Upper lobe of left lung (tissue), 6 donors: ENCODE data around the gene SLC29A3. TPM values are rescaled to one million over a fixed set of nuclear protein-coding genes. Genes with fewer than 3 reads are reported as not detected.

Source experiments
- ATAC-seq, 2 donors: fragments of 200-7000 bp; cut with Tn5 transposase; one replicate each; pipeline ENCODE4 v1.9.1; 2022; ENCODE audit warnings: mild to moderate bottlenecking in 2 of 2, moderate library complexity in 2 of 2; ENCODE audit not compliant: low FRiP score in 2 of 2
- DNase-seq, 2 donors: peaks; one replicate each; pipeline ENCODE4 v3.0.0-alpha.2; 2019 to 2020
- H3K27ac ChIP-seq, 4 donors: fragments of 200-600 bp; sonication (generic); one replicate each; pipeline ENCODE4 v1.5.1; 2016 to 2019
- H3K27me3 ChIP-seq, 4 donors: fragments of 200-600 bp; sonication (generic); one replicate each; pipeline ENCODE4 v1.5.1; 2017 to 2019
- H3K36me3 ChIP-seq, 4 donors: fragments of 200-600 bp; sonication (generic); one replicate each; pipeline ENCODE4 v1.5.1; 2016 to 2019
- H3K4me1 ChIP-seq, 4 donors: fragments of 200-600 bp; sonication (generic); one replicate each; pipeline ENCODE4 v1.5.1; 2018 to 2019
- H3K4me3 ChIP-seq, 4 donors: fragments of 200-600 bp; sonication (generic); one replicate each; pipeline ENCODE4 v1.5.1; 2017 to 2019; ENCODE audit warnings: mild to moderate bottlenecking in 2 of 4, moderate library complexity in 1 of 4
- H3K9me3 ChIP-seq, 4 donors: fragments of 200-600 bp; sonication (generic); one replicate each; pipeline ENCODE4 v1.5.1; 2018 to 2019
- CTCF ChIP-seq, 6 experiments: fragments of 450-650 bp in 4 of 6; fragments of 200-600 bp in 2 of 6; sonication (generic) in 2 of 6; IDR thresholded peaks; one replicate each; pipeline ENCODE4 v1.5.1; 2016 to 2019; ENCODE audit warnings: antibody characterized with exemption in 6 of 6
- EP300 ChIP-seq, 4 donors: sonication (generic); formaldehyde crosslinking; IDR thresholded peaks; one replicate each; pipeline ENCODE4 v1.5.1; 2017; ENCODE audit warnings: antibody characterized with exemption in 4 of 4, control low read depth in 2 of 4
- POLR2A ChIP-seq, 4 donors: fragments of 450-650 bp; IDR thresholded peaks; one replicate each; pipeline ENCODE4 v1.5.1; 2016 to 2017; ENCODE audit warnings: antibody characterized with exemption in 4 of 4, mild to moderate bottlenecking in 2 of 4
- POLR2AphosphoS5 ChIP-seq, 2 donors: sonication (generic); formaldehyde crosslinking; IDR thresholded peaks; one replicate each; pipeline ENCODE4 v1.5.1; 2017; ENCODE audit warnings: antibody characterized with exemption in 2 of 2
- WGBS, 2 donors: methylation state at CpG; one replicate each; pipeline ENCODE4 v1.1.5; 2017 to 2018; 5-methylcytosine and 5-hydroxymethylcytosine counted together
- total RNA-seq, 6 donors: library from RNA; depleted of rRNA in 4 of 6; stranded (reverse); fragments of >200 nt in 4 of 6; gene quantifications; one replicate each; pipeline versions ENCODE4 v1.1.0 to v1.2.1, GENCODE V29; 2016 to 2021
- donor health status: DM: no; HTN: no; CAD: no; lungs with moderate emphysema.
- donor health status: DM: no; HTN: yes; CAD: no; lungs with severe emphysema.

SLC29A3 gene
- total RNA-seq, 6 donors from 2014 or later, result 6.7 to 17.0 (median 9.2) TPM

GRCh38 chr10:71287456-71287855, 31.6 kb upstream of the SLC29A3 start:
- Histone ChIP-seq H3K36me3 (peaks cover 0 to 67% (median 37%) of the 10 kb centered on the region in 4 donors), H3K4me3 (no peak overlapping the region), H3K4me1 (peaks cover 0 to 14% (median 5%) of the 10 kb centered on the region in 4 donors), H3K27me3 (no peaks in the 10 kb centered on the region), H3K9me3 (no peaks in the 10 kb centered on the region), H3K27ac (no peak overlapping the region)
- no peak for DNase-seq
- WGBS, 2 donors, result 83 to 98% methylated on average over 9 to 10 of the region's 14 CpGs
- no peak for ATAC-seq
- TF ChIP-seq EP300 (IDR thresholded peaks at IDR 0.05) (no peak), POLR2A (IDR thresholded peaks at IDR 0.05) (no peak), CTCF (IDR thresholded peaks at IDR 0.05) (no peak), POLR2AphosphoS5 (IDR thresholded peaks at IDR 0.05) (no peak)

GRCh38 chr10:71288461-71288860, 30.6 kb upstream of the SLC29A3 start:
- peak in 1 of 2 donors; percentile 77 for DNase-seq
- Histone ChIP-seq H3K27ac (no peak overlapping the region), H3K4me1 (peaks cover 0 to 19% (median 10%) of the 10 kb centered on the region in 4 donors), H3K9me3 (no peaks in the 10 kb centered on the region), H3K4me3 (no peak overlapping the region), H3K36me3 (peaks cover 0 to 72% (median 39%) of the 10 kb centered on the region in 4 donors), H3K27me3 (no peaks in the 10 kb centered on the region)
- ATAC-seq, result no peak
- 94% methylated on average over 7 to 14 of the region's 15 CpGs for WGBS, 2 donors
- no peak for TF ChIP-seq POLR2A (IDR thresholded peaks at IDR 0.05)
- no peak for TF ChIP-seq CTCF (IDR thresholded peaks at IDR 0.05)
- TF ChIP-seq EP300 (IDR thresholded peaks at IDR 0.05), result no peak
- no peak for TF ChIP-seq POLR2AphosphoS5 (IDR thresholded peaks at IDR 0.05)

GRCh38 chr10:71289421-71290130, 29.5 kb upstream of the SLC29A3 start:
- Histone ChIP-seq H3K36me3 (peaks cover 0 to 79% (median 46%) of the 10 kb centered on the region in 4 donors), H3K4me3 (no peak overlapping the region)

GRCh38 chr10:71290331-71290730, 28.7 kb upstream of the SLC29A3 start:
- WGBS, 2 donors, result 88 to 95% methylated on average over 3 of the region's 3 CpGs
- Histone ChIP-seq H3K4me3 (no peak overlapping the region), H3K36me3 (peaks cover 3 to 83% (median 44%) of the 10 kb centered on the region in 4 donors), H3K9me3 (no peaks in the 10 kb centered on the region), H3K4me1 (peaks cover 2 to 29% (median 19%) of the 10 kb centered on the region in 4 donors), H3K27ac (no peak overlapping the region), H3K27me3 (no peaks in the 10 kb centered on the region)
- DNase-seq, result no peak
- TF ChIP-seq EP300 (IDR thresholded peaks at IDR 0.05) (no peak), POLR2AphosphoS5 (IDR thresholded peaks at IDR 0.05) (no peak), POLR2A (IDR thresholded peaks at IDR 0.05) (no peak), CTCF (IDR thresholded peaks at IDR 0.05) (no peak)
- ATAC-seq, result no peak

More at GRCh38 chr10:71289421-71290130, 29.5 kb upstream of the SLC29A3 start:
- ATAC-seq (no peak), DNase-seq (no peak)
- 78 to 81% methylated on average over 11 to 12 of the region's 12 CpGs for WGBS, 2 donors
- H3K27me3 ChIP-seq, result no peaks in the 10 kb centered on the region
- TF ChIP-seq POLR2AphosphoS5 (IDR thresholded peaks at IDR 0.05) (no peak), POLR2A (IDR thresholded peaks at IDR 0.05) (no peak), CTCF (IDR thresholded peaks at IDR 0.05) (no peak), EP300 (IDR thresholded peaks at IDR 0.05) (no peak)
- H3K9me3 ChIP-seq, result no peaks in the 10 kb centered on the region
- H3K27ac ChIP-seq, result no peak overlapping the region
- H3K4me1 ChIP-seq, result peaks cover 2 to 29% (median 19%) of the 10 kb centered on the region in 4 donors
